ENCODE measurements around the gene TMEM150C.
"Not testable (repeated sequence)": the region's sequence is repeated elsewhere in the genome, so short reads cannot be mapped to it uniquely, and the experiment has no call there.

Gene TMEM150C

GRCh38 chr4:82567444-82567843 is 5.7 kb upstream of the TMEM150C start:
- no peak for DNase-seq

- DNase-seq = no peak
These were observed 721 bp upstream of the TMEM150C start for GRCh38 chr4:82562564-82562854.

GRCh38 chr4:82560853-82561785 is 669 bp downstream of the TMEM150C start:
- DNase-seq = no peak

- DNase-seq = no peak
These were observed 2.1 kb downstream of the TMEM150C start for GRCh38 chr4:82559735-82560120.

- DNase-seq = not testable (repeated sequence)
These were observed 2.6 kb downstream of the TMEM150C start for GRCh38 chr4:82559090-82559734.

DNA sequence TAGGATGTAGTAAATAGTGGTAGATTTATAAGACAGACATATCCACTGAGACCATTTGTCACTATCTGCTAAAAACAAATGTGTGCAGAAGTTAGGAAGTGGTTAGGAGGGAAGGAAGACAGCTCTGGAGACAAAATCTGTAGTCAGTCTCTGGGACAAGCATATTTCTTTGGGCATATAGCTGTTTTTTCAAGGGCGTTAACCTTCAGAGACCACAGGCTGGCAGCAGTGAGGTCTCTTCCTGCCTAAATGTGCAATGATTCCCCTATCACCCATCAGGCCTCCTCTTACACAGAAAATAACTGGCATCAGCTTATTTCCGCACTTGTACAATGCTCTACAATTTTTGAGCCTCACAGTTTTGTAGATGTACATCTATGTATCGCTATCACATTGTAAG is 6.5 kb downstream of the TMEM150C start:
- DNase-seq = no peak

DNA sequence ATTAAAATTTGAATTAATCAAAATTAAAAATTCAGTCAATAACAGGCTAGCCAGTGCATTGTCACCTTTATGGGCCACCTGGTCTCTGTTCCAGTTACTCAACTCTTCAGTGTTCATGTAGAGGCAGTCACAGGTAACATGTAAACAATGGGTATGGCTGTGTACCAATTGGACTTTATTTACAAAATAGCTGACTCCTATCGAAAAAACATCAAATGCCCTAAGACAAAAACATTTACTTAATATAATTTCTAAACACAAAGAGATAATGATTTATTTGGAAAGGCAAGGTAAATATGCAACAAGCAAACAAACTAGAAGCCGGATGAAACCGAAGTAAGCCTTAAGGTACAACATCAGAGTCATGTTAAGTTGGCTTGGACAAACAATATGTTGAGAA is 8.8 kb downstream of the TMEM150C start:
- DNase-seq = no peak

DNA sequence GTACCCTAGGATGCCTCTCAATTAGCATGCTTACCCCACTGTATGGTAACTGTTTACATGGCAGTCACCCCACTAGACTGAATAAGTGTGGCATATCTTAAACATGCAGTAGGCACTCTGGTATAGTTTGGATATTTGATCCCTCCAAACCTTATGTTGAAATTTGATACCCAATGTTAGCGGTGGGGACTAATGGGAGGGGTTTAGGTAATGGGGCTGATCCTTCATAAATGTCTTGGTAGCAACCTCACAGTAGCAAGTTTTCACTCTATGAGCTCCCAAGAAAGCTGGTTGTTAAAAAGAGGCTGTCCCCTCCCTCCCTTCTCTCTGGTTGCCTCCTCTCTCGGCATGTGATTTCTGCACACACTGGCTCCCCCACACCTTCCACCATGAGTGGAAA is 10.1 kb downstream of the TMEM150C start:
- DNase-seq = no peak

DNA sequence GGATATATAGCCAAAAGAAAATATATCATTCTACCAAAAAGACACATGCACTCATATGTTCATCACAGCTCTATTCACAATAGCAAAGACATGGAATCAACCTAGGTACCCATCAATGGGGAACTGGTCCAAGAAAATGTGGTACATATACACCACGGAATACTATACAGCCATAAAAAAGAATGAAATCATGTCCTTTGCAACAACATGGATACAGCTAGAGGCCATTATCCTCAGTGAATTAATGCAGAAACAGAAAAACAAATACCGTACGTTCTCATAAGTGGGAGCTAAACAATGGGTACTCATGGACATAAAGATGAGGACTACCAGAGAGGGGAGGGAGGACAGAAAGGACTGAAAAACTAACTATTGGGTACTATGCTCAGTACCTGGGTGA is 13.9 kb downstream of the TMEM150C start:
- DNase-seq = not testable (repeated sequence)

DNA sequence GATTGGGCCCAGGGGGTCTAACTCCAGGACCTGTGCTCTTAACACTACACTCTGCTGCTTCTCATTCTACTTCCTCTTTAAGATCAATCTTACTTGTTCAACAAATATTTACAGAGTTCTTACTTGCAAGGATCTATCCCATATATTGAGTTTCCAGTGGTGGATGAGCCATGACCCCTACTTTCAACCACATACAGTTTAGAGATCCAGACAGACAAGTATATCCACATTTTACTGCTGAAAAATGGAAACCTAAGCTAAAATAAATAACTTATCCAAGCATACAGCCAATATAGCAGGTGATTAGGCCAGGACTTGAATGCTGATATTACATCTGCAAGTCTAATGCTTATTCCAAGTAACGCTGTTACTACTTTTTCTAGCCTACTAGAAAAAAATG is 18.7 kb downstream of the TMEM150C start:
- no peak for DNase-seq

DNA sequence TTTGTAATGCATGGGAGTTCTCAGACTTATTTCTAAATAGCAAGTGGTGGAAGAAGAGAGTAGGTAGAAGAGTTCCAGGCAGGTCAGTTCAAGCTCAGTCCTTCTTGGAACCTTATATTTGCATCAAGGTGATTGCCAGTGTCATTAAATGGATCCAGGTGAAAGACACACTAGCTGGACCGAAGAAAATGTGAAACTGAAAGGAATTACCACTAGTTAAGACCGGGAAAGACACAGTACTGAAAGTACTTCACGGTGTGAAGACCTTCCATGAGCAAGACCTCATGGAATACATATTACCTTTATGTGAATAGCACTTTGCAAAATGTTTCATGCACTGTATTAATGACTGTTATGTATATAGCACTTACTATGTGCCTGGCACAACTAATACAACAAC is 19.1 kb downstream of the TMEM150C start:
- no peak for DNase-seq

DNA sequence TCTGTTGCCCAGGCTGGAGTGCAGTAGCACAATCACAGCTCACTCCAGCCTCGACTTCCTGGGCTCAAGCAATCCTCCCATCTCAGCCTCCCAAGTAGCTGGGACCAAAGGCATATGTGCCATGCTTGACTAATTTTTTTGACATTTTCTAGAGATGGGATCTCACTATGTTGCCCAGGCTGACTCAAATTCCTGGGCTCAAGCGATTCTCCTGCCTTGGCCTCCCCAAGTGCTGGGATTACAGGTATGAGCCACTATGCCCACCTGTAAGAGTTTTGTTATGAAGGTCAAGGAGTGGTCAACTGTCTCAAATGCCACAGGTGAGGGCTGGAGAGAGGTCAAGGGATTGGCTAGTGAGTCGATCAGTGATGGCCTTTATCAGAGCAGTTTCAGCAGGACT is 32.5 kb downstream of the TMEM150C start:
- no peak for DNase-seq

DNA sequence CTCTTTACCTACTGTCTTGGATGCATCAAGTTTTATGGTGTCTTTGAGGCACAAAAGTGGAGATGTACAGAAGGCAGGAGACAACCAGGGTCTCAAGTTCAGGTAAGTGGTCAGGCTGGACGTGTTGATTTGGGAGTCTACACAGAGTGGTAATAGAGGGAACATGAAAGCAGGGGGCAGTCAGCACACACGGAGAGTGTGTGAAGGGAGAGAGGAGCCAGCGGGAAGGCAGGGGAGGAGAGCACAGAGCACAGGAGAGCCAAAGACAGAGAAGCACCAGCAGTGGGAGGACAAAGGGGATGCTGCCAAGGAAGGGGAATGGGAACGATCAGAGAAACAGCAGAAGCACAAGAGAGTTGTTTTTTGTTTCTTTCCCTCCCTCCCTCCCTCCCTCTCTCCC is 32.9 kb downstream of the TMEM150C start:
- DNase-seq = no peak

- DNase-seq = no peak
These were observed 33.7 kb downstream of the TMEM150C start for GRCh38 chr4:82528074-82528473.

DNA sequence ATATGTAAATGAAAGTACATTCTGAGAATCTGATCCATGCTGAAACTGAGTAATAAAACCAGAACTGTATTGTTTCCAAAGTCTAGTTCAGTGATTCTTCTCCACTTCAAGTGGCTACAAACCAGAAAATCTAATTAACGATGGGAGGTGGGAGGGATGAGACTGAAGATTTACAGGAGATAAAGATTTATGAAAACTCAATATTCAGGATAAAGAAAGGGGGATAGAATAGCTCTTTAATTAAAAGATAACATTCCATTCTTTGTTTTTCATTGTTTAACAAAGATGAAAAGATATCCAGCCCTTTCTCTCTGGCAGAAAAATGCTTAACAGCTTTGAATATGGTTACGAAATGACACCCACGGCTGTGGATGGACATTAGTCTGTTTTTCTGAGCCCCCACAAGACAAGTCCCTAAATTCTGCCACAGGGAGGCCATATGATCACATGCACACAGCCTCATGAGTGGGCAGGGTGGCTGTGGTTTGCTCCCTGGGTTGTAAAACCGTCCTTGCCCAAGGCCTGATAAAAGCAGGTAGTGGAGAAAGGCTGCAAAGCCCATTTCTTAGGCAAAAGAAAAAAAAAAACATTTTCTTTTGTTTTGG is 36.4 kb downstream of the TMEM150C start:
- DNase-seq = no peak

- no peak for DNase-seq
These were observed 37.1 kb downstream of the TMEM150C start for GRCh38 chr4:82524570-82525152.

DNA sequence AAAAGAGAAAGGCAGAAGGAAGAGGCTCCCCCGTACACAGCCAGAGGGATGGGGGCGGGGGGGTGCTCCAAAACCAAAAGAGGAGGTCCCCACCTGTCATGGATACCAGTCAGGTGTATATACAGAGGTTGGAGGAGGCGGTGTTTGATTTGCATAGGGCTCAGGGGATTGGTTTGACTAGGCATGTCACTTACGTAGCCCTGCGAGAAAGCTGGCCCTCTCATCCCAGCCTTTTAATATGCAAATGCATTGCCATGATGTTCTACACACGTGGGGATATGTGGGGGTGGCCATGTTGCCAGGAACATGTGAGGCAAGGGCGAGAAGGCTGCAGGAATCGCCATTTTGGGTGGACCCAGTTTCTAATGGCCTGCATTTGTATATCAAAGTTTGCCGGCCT is 38.6 kb downstream of the TMEM150C start:
- DNase-seq = no peak

- no peak for DNase-seq
These were observed 39.3 kb downstream of the TMEM150C start for GRCh38 chr4:82522472-82522871.

DNA sequence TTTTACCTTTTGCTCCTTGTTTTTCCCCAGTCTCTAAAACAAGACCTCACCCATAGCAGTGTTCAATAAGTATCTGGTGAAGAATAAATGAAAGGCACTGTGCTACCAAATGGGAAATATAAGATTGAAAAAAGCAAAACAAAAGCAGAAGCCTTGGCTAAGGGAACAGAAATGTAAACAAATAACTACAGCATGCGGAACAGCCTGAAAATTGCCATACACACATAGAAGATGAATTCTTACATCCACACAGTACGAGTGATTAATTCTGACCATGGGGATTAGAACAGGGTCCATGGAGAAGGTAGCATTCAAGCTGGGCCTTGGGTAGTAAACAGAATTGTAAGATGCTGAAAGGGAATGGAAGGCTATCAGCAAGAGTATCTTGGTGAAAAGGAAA is 40.5 kb downstream of the TMEM150C start:
- no peak for DNase-seq

GRCh38 chr4:82519776-82520175 is 42.0 kb downstream of the TMEM150C start:
- DNase-seq = no peak

GRCh38 chr4:82519072-82519471 is 42.7 kb downstream of the TMEM150C start:
- DNase-seq = no peak

DNA sequence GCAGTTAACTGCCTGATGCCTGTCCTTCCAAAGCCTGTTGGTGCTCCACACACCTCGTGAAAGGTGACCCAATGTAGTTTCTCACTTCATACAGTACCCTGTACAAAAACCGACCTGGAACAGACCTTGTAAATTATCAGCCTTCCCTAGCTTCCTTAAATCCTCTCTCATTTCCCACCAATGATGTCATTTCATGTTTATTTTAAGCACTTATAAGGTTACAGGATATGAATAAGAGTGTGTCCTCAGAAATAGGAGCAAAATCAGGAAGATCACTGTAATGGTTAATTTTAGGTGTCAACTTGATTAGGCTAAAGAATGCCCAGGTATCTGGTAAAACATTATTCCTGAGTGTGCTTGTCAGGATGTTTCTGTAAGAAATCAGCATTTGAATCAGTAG is 44.7 kb downstream of the TMEM150C start:
- DNase-seq = no peak

DNA sequence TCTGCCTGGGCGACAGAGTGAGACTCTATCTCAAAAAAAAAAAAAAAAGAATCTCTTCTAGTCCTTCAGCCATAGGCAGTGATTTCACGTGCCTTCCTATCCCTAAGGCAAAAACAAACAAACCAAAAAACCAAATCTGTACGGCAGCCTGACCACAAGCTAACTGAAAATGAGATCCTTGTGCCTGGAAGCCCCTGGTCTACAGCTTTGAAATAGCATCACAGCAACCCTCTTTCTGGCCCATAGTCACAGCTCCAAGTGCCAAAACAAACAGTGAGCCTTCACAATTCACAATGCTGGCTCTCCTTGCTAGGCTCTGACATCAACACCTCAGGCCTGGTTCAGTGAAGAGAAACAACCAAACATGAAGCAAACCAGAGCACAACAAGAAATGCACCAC is 46.1 kb downstream of the TMEM150C start:
- no peak for DNase-seq

GRCh38 chr4:82513382-82513781 is 48.4 kb downstream of the TMEM150C start:
- no peak for DNase-seq

All from CD4-positive, alpha-beta T cell treated with Interleukin-1 beta for 1 hour (primary cell).